ENCODE measurements around the gene TMEM184B. TPM values are rescaled to one million over a fixed set of nuclear protein-coding genes. Genes with fewer than 3 reads are reported as not detected.

The TMEM184B gene
- total and polyA plus RNA-seq, 9 donors = 15.3 to 48.3 (median 38.2) TPM

DNA sequence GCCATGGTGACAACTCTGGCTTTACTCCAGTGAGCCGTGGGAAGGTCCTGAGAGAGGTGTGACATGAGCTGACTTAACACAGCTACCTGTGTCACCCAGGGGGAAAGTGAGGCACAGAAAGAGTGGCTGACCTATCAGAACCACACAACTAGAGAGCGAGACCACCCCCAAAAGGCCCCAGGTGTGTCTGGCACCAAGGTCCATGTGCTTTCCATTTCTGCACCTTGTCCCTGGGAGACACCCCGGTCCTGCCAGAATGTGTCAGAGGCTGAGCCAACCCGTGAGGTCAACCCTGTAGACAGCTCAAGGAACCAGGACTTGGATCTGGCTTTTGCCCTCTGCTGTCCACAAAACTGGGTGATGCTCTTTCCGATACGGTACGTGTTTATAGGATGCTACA lies 61.3 kb downstream of the TMEM184B start:
- TF ChIP-seq EP300 (IDR thresholded peaks at IDR 0.05) = no peak
- no peak for TF ChIP-seq CTCF (IDR thresholded peaks at IDR 0.05)
- TF ChIP-seq POLR2A (IDR thresholded peaks at IDR 0.05) = no peak
- Histone ChIP-seq H3K4me1 (ENCODE audit: insufficient read depth) (peaks cover 5% of the 10 kb centered on the region), H3K36me3 (no peaks in the 10 kb centered on the region), H3K9me3 (no peaks in the 10 kb centered on the region), H3K27ac (no peak overlapping the region), H3K27me3 (no peaks in the 10 kb centered on the region), H3K4me3 (no peak overlapping the region)
- intact Hi-C loops (cut with DNase I) = no loop called here
- DNase-seq = no peak
- WGBS, 3 donors = 92 to 95% (median 94%) methylated on average over 7 of the region's 7 CpGs

DNA sequence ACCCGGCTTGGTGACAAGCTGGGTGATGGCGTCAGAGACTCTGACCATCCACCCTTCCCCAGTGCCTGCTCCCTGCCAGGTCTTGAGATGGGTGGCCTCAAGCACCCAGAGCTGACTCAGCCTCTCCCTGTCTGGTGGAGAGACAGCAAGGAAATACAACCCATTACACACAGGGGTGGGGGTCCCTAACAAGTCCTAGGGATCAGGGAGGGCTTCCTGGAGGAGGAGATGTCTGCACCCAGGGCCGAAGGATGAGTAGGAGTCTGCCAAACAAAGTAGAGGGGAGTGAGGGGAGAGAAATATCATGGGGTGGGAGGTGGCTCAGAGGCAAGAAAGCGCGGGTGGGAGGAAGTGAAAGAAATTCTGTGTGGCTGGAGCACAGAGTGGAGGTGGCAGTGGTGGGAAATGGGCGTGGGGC lies 64.2 kb downstream of the TMEM184B start:
- no peak for TF ChIP-seq EP300 (IDR thresholded peaks at IDR 0.05)
- TF ChIP-seq POLR2A (IDR thresholded peaks at IDR 0.05) = no peak
- no peak for TF ChIP-seq CTCF (IDR thresholded peaks at IDR 0.05)
- intact Hi-C loops (cut with DNase I) = loop anchor here in 2 of 4 donors (10.0 kb wide), 3 partner anchors 46 to 364 kb away; partner anchors contain the start of genes ANKRD54 (in 1 of the 2) and EIF3L (in 1 of the 2)
- Histone ChIP-seq H3K4me3 (no peak overlapping the region), H3K9me3 (no peaks in the 10 kb centered on the region), H3K4me1 (ENCODE audit: insufficient read depth) (peaks cover 18% of the 10 kb centered on the region), H3K27me3 (no peaks in the 10 kb centered on the region), H3K27ac (no peak overlapping the region), H3K36me3 (no peaks in the 10 kb centered on the region)
- WGBS, 3 donors = 73 to 85% (median 75%) methylated on average over 5 to 6 of the region's 6 CpGs
- no peak for DNase-seq

DNA sequence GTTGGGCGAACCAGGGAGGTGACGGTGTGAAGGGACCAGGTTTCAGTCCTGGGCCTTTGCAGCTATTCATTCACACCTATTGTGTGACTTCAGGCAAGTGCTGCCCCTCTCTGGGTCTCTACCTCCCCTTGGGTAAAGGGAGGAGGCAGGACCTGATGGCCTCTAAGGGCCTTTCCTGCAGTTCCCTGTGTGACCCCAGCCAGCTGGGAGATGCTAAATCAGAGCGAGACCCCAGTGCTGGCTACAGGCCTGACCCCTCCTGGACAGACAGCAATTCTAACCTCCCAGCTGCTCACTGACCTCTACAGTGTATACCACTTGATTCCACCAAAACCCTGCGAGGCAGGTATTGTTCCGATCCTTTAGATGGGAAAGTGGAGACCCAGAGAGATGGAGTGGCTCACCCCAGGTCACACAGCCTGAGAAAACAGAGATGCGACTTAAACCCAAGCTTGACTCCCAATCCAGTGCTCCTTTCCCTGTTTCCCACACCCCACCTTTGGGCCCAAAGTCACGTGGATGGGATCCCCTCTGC lies 64.8 kb downstream of the TMEM184B start:
- H3K9me3 ChIP-seq = no peaks in the 10 kb centered on the region
- H3K4me3 ChIP-seq = no peak overlapping the region
- peaks cover 23% of the 10 kb centered on the region for H3K4me1 ChIP-seq (ENCODE audit: insufficient read depth)
- no peak overlapping the region for H3K27ac ChIP-seq
- 87 to 91% (median 89%) methylated on average over 7 of the region's 7 CpGs for WGBS, 3 donors
- intact Hi-C loops (cut with DNase I) = loop anchor here in 2 of 4 donors (10.0 kb wide), 3 partner anchors 47 to 363 kb away; partner anchors contain the start of genes ANKRD54 (in 1 of the 2) and EIF3L (in 1 of the 2)
- H3K36me3 ChIP-seq = no peaks in the 10 kb centered on the region
- DNase-seq = no peak
- H3K27me3 ChIP-seq = no peaks in the 10 kb centered on the region
- TF ChIP-seq POLR2A (IDR thresholded peaks at IDR 0.05) = no peak
- no peak for TF ChIP-seq EP300 (IDR thresholded peaks at IDR 0.05)
- no peak for TF ChIP-seq CTCF (IDR thresholded peaks at IDR 0.05)

GRCh38 chr22:38205261-38206128 lies 67.3 kb downstream of the TMEM184B start:
- intact Hi-C loops (cut with DNase I) = loop anchor here in 2 of 4 donors (10.0 kb wide), 3 partner anchors 49 to 361 kb away; partner anchors contain the start of genes ANKRD54 (in 1 of the 2) and EIF3L (in 1 of the 2)
- H3K4me3 ChIP-seq = no peak overlapping the region
- no peaks in the 10 kb centered on the region for H3K27me3 ChIP-seq

More at GRCh38 chr22:38205261-38206128, 67.3 kb downstream of the TMEM184B start:
- DNase-seq = peak; percentile 88 to 93 (median 92)
- no peak for TF ChIP-seq POLR2A (IDR thresholded peaks at IDR 0.05)
- no peak for TF ChIP-seq EP300 (IDR thresholded peaks at IDR 0.05)
- no peak for TF ChIP-seq CTCF (IDR thresholded peaks at IDR 0.05)
- no peaks in the 10 kb centered on the region for H3K36me3 ChIP-seq
- peaks cover 23% of the 10 kb centered on the region for H3K4me1 ChIP-seq (ENCODE audit: insufficient read depth)
- H3K27ac ChIP-seq = peak overlapping the region; percentile 99 to 100
- 44 to 48% (median 44%) methylated on average over 15 of the region's 15 CpGs for WGBS, 3 donors
- no peaks in the 10 kb centered on the region for H3K9me3 ChIP-seq

Measured in ovary (tissue), 9 donors.